OCI-LY7 (cell line): ENCODE data around the gene PSMC3IP.

Experiments
- CTCF ChIP-seq: fragments of 200-600 bp; sonication (generic); conservative IDR thresholded peaks from 2 replicates; pipeline ENCODE4 v1.5.1; 2014; ENCODE audit warnings: mild to moderate bottlenecking, antibody characterized with exemption, low read length, moderate library complexity, mixed read lengths
- EZH2phosphoT487 ChIP-seq: fragments of 200-600 bp; sonication (generic); IDR thresholded peaks from 2 replicates; pipeline ENCODE4 v1.6.1; 2018; ENCODE audit warnings: low read depth, borderline replicate concordance, mild to moderate bottlenecking, mixed run types, antibody characterized with exemption, low read length, moderate library complexity, mixed read lengths

GRCh38 chr17:42598905-42599304 is 21.4 kb upstream of the PSMC3IP start:
- TF ChIP-seq CTCF: no peak
- TF ChIP-seq EZH2phosphoT487: no peak
